Thyroid gland (tissue), 4 donors: Measurements from ENCODE around the gene ALKBH5. TPM values are rescaled to one million over a fixed set of nuclear protein-coding genes. Genes with fewer than 3 reads are reported as not detected.

Source experiments
- DNase-seq, 2 donors: peaks; one replicate each; pipeline ENCODE4 v3.0.0-alpha.2; 2019
- H3K27ac ChIP-seq, 3 donors: fragments of 200-600 bp; sonication (generic); 1 replicate in 2 of 3; 2 replicates in 1 of 3; pipeline ENCODE4 v1.5.1; 2016 to 2019; ENCODE audit warnings: mild to moderate bottlenecking in 1 of 3, moderate library complexity in 1 of 3
- H3K27me3 ChIP-seq: fragments of 200-600 bp; sonication (generic); one replicate; pipeline ENCODE4 v1.5.1; 2019
- H3K36me3 ChIP-seq, 2 donors: fragments of 200-600 bp; sonication (generic); one replicate each; pipeline ENCODE4 v1.5.1; 2016 to 2019
- H3K4me1 ChIP-seq, 2 donors: fragments of 200-600 bp; sonication (generic); one replicate each; pipeline ENCODE4 v1.5.1; 2017 to 2019
- H3K4me3 ChIP-seq, 3 donors: fragments of 200-600 bp; sonication (generic); replicated peaks in 1 of 3; 1 replicate in 2 of 3; 2 replicates in 1 of 3; pipeline ENCODE4 v1.5.1; 2016; ENCODE audit warnings: mild to moderate bottlenecking in 1 of 3
- H3K9me3 ChIP-seq: fragments of 200-600 bp; sonication (generic); one replicate; pipeline ENCODE4 v1.5.1; 2017
- POLR2A ChIP-seq, 2 donors: fragments of 450-650 bp; IDR thresholded peaks; one replicate each; pipeline ENCODE4 v1.6.1; 2017; ENCODE audit warnings: antibody characterized with exemption in 2 of 2, mild to moderate bottlenecking in 2 of 2, moderate library complexity in 1 of 2
- WGBS, 2 donors: methylation state at CpG; one replicate each; pipeline ENCODE4 v1.1.5; 2017; 5-methylcytosine and 5-hydroxymethylcytosine counted together
- intact Hi-C: fragments of 100-400 bp; cut with DNase I; formaldehyde crosslinking; loops from one replicate; pipeline ENCODE4 v1.15.1; 2023
- total RNA-seq, 4 donors: library from RNA; depleted of rRNA; stranded (reverse); fragments of >200 nt; gene quantifications; one replicate each; pipeline ENCODE4 v1.2.3, GENCODE V29; 2016
- TF ChIP-seq, protein P1 (sequence below), 6 experiments: fragments of 200-600 bp in 3 of 6; fragments of 450-650 bp in 3 of 6; sonication (generic) in 3 of 6; IDR thresholded peaks; one replicate each; pipeline ENCODE4 v1.5.1; 2016 to 2019; ENCODE audit warnings: antibody characterized with exemption in 6 of 6, mild to moderate bottlenecking in 2 of 6, inconsistent platforms in 1 of 6, moderate library complexity in 1 of 6

Gene ALKBH5
- total RNA-seq, 4 donors from 2014 or later: 123 to 169 (median 159) TPM

- TF ChIP-seq, protein P1, sequence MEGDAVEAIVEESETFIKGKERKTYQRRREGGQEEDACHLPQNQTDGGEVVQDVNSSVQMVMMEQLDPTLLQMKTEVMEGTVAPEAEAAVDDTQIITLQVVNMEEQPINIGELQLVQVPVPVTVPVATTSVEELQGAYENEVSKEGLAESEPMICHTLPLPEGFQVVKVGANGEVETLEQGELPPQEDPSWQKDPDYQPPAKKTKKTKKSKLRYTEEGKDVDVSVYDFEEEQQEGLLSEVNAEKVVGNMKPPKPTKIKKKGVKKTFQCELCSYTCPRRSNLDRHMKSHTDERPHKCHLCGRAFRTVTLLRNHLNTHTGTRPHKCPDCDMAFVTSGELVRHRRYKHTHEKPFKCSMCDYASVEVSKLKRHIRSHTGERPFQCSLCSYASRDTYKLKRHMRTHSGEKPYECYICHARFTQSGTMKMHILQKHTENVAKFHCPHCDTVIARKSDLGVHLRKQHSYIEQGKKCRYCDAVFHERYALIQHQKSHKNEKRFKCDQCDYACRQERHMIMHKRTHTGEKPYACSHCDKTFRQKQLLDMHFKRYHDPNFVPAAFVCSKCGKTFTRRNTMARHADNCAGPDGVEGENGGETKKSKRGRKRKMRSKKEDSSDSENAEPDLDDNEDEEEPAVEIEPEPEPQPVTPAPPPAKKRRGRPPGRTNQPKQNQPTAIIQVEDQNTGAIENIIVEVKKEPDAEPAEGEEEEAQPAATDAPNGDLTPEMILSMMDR (IDR thresholded peaks at IDR 0.05): no peak
- TF ChIP-seq POLR2A (IDR thresholded peaks at IDR 0.05): no peak
- no peak for DNase-seq
- no peaks in the 10 kb centered on the region for H3K36me3 ChIP-seq
- H3K4me1 ChIP-seq: no peaks in the 10 kb centered on the region
- no peak overlapping the region for H3K4me3 ChIP-seq
- H3K27ac ChIP-seq: no peak overlapping the region
- H3K27me3 ChIP-seq: no peaks in the 10 kb centered on the region
- intact Hi-C loops: loop anchor here (10.0 kb wide), 1 partner anchor 72 kb away; no protein-coding TSS in a partner anchor
- no peaks in the 10 kb centered on the region for H3K9me3 ChIP-seq
- 38 to 56% methylated on average over 15 to 16 of the region's 18 CpGs for WGBS, 2 donors
Observed at GRCh38 chr17:18143044-18143936, 40.3 kb upstream of the ALKBH5 start.

DNA sequence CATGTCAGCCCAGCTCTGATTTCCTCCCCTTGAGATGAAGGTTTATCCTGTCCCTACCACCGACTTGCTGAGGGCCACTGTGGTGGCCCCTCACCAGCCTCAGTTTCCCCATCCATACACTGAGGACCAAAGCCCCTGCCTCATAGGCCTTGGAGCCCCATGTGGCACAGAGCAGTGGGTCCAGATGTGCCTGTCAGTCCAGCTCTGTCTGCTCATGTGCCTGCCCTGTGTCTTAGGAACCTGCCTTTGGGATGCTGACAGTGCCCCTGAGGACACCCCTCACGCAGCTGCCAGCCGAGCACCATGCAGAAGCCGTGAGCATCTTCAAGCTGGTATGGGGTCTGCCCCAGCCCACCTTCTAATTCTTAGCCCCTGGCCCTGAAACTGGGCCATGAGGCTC lies 39.4 kb upstream of the ALKBH5 start:
- H3K9me3 ChIP-seq: no peaks in the 10 kb centered on the region
- 75 to 87% methylated on average over 4 of the region's 4 CpGs for WGBS, 2 donors
- H3K4me1 ChIP-seq: no peaks in the 10 kb centered on the region
- H3K27me3 ChIP-seq: no peaks in the 10 kb centered on the region
- intact Hi-C loops: loop anchor here (10.0 kb wide), 1 partner anchor 71 kb away; no protein-coding TSS in a partner anchor
- no peak for DNase-seq
- no peak overlapping the region for H3K4me3 ChIP-seq
- TF ChIP-seq POLR2A (IDR thresholded peaks at IDR 0.05): no peak
- TF ChIP-seq, protein P1 (IDR thresholded peaks at IDR 0.05): no peak
- H3K36me3 ChIP-seq: no peaks in the 10 kb centered on the region
- H3K27ac ChIP-seq: no peak overlapping the region

DNA sequence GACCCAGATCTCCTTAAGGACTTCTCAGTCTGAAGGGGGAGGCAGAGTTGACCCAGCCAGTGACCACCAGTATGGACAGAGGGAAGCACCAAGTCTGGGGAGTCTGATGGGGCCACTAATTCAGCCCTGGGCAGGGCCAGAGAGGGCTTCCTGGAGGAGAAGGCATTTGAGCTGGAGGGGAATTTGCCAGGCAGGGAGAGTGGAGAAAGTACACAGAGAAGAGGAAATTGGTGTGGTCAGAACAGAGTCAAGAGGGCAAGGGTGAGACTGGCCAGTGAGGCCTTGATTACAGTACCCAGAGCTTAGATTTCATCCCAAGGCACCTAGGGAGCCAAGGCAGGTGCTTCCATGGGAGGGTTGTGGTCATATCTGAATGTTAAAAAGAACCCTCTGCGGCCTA lies 38.8 kb upstream of the ALKBH5 start:
- TF ChIP-seq POLR2A (IDR thresholded peaks at IDR 0.05): no peak
- TF ChIP-seq, protein P1 (IDR thresholded peaks at IDR 0.05): no peak
- Histone ChIP-seq H3K4me1 (no peaks in the 10 kb centered on the region), H3K9me3 (no peaks in the 10 kb centered on the region), H3K27me3 (no peaks in the 10 kb centered on the region), H3K4me3 (no peak overlapping the region), H3K27ac (no peak overlapping the region), H3K36me3 (no peaks in the 10 kb centered on the region)
- DNase-seq: no peak
- intact Hi-C loops: loop anchor here (10.0 kb wide), 1 partner anchor 70 kb away; no protein-coding TSS in a partner anchor
- 78 to 86% methylated on average over 1 of the region's 1 CpG for WGBS, 2 donors

DNA sequence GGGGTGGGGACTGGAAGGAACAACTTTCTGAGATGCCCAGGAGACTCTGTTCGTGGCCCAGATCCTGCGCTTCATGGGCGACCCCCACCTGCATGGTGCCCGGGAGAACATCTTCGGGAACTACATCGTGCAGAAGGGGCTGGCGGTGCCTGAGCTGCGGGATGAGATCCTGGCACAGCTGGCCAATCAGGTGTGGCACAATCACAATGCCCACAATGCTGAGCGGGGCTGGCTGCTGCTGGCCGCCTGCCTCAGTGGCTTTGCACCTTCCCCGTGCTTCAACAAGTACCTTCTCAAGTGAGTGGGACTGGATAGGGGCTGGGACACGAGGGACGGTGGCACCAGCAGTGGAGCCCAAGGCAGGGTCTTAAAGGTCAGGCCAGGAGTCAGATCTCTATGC lies 37.8 kb upstream of the ALKBH5 start:
- no peak for TF ChIP-seq POLR2A (IDR thresholded peaks at IDR 0.05)
- TF ChIP-seq, protein P1 (IDR thresholded peaks at IDR 0.05): no peak
- DNase-seq: no peak
- 70 to 76% methylated on average over 11 to 13 of the region's 13 CpGs for WGBS, 2 donors
- Histone ChIP-seq H3K9me3 (no peaks in the 10 kb centered on the region), H3K4me1 (no peaks in the 10 kb centered on the region), H3K27ac (no peak overlapping the region), H3K4me3 (no peak overlapping the region), H3K27me3 (no peaks in the 10 kb centered on the region), H3K36me3 (no peaks in the 10 kb centered on the region)
- intact Hi-C loops: loop anchor here (10.0 kb wide), 1 partner anchor 69 kb away; no protein-coding TSS in a partner anchor

DNA sequence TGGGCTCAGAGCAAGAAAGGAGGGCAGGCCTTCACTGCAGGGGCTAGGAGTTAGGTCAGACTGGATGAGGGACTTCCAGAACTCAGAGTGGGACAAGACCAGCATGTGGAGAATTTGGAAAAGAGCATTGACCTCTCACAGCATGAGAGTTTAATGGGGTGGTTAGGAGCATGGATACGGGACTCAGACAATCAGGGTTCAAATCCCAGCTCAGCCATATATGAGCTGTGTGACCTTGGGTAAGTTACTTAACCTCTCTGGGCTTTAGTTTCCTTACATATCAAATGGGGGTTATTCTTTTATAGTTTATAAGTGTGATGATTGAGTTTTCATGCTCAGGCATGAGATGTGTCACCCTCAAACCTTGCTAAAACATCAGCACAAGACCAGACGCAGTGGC lies 37.4 kb upstream of the ALKBH5 start:
- TF ChIP-seq, protein P1 (IDR thresholded peaks at IDR 0.05): no peak
- TF ChIP-seq POLR2A (IDR thresholded peaks at IDR 0.05): no peak
- H3K4me3 ChIP-seq: no peak overlapping the region
- no peaks in the 10 kb centered on the region for H3K4me1 ChIP-seq
- H3K36me3 ChIP-seq: no peaks in the 10 kb centered on the region
- DNase-seq: no peak
- H3K9me3 ChIP-seq: no peaks in the 10 kb centered on the region
- 92 to 94% methylated on average over 2 of the region's 2 CpGs for WGBS, 2 donors
- H3K27me3 ChIP-seq: no peaks in the 10 kb centered on the region
- intact Hi-C loops: loop anchor here (10.0 kb wide), 1 partner anchor 69 kb away; no protein-coding TSS in a partner anchor
- H3K27ac ChIP-seq: no peak overlapping the region
